ENCODE results near the gene CYB5R2. TPM values are rescaled to one million over a fixed set of nuclear protein-coding genes. Genes with fewer than 3 reads are reported as not detected.
A peak's percentile ranks its signal among the peaks of the same experiment; 100 is the strongest.

The CYB5R2 gene
- total RNA-seq, result 4.8 and 5.2 TPM in 2 replicates
- 1.7 TPM for total RNA-seq (2013)
- polyA plus RNA-seq, result 1.0 and 1.4 TPM in 2 replicates
- 1.5 and 2.6 TPM in 2 replicates for polyA minus RNA-seq

DNA sequence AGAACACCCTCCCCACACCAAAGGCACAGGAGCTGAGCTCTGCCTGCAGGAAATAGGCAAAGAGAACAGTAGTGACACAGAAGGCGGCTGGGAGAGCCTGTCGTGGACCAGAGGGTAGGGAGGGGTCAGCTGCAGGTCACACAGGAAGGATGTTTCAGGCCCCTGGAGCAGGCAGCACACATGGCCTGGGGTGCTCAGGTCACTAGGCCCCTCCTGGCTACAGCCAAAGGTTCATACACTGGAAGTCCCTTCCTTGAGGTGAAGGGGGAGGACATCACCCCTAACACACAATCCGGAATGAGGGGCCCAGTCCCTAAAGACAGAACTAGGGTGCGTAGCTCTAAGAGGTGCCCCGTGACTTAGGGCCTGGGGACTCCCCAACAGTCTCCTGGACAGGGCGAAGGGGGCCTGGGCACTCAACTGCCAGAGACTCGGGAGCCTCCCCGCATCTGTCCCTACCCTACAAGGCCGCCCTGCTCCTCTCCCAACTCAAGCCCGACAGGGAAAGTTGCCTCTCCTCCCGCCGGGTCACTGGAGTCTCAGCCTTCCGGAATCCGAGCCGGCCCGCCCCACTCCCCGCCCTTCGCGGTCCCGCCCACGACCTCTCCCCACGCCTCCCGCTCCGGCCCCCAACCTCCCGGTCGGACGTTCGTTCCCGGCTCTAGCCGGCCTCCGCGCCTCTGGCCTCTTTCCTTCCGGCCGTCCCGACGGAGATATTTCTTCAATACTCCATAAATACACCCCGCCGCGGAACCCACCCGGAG is at the start of gene CYB5R2:
Gene CYB5R2 (minus strand): TSS at position 541 of the 764 bp plus-strand sequence. CDS start 675 bp downstream, outside the sequence.
- no peak for TF ChIP-seq CTCF (IDR thresholded peaks at IDR 0.05)
- no peak for TF ChIP-seq EZH2 (IDR thresholded peaks at IDR 0.05; ENCODE audit: borderline replicate concordance, insufficient read depth, low read depth, low read length, poor library complexity, severe bottlenecking)
- H4K20me1 ChIP-seq (ENCODE audit: control insufficient read depth, insufficient read depth, low read length, poor library complexity, severe bottlenecking), result no peaks in the 10 kb centered on the region
- no peaks in the 10 kb centered on the region for H3K79me2 ChIP-seq (ENCODE audit: control insufficient read depth, insufficient read depth, low read length)
- 11% methylated on average over 40 of the region's 40 CpGs for WGBS (ENCODE audit: insufficient coverage)
- H3K36me3 ChIP-seq (replicated peaks in 1 of 2; ENCODE audit: control extremely low read depth in 1 of 2, control insufficient read depth in 1 of 2, extremely low read depth in 1 of 2, insufficient read depth in 2 of 2, low read length in 1 of 2), result no peaks in the 10 kb centered on the region
- H2AFZ ChIP-seq (ENCODE audit: insufficient read depth, low read depth, low read length, poor library complexity, severe bottlenecking), result peak within 1 kb of the TSS; percentile 73
- peak within 1 kb of the TSS; percentile 88 for H3K4me2 ChIP-seq (replicated peaks; ENCODE audit: low read depth, low read length, poor library complexity, severe bottlenecking)
- peaks cover 18 to 22% of the 10 kb centered on the region in 2 donors for H3K4me1 ChIP-seq (ENCODE audit: control insufficient read depth in 2 of 2, insufficient read depth in 2 of 2, low read length in 2 of 2)
- peaks cover 32% of the 10 kb centered on the region for H3K27me3 Mint-ChIP-seq
- peak within 1 kb of the TSS; percentile 77 for H3K27ac Mint-ChIP-seq
- peaks cover 1% of the 10 kb centered on the region for H3K9me3 Mint-ChIP-seq (ENCODE audit: insufficient read depth)
- ATAC-seq (ENCODE audit: low read depth) (peak; percentile 50), DNase-seq (no peak)
- peaks cover 0 to 36% (median 14%) of the 10 kb centered on the region in 4 experiments for H3K27me3 ChIP-seq (replicated peaks in 1 of 4; ENCODE audit: control extremely low read depth in 1 of 4, control insufficient read depth in 3 of 4, insufficient read depth in 4 of 4, low read length in 3 of 4)
- ChIA-PET CTCF (interaction anchor here (0.8 kb wide), 1 partner anchor 14 kb away, joined by 4 read pairs; no protein-coding TSS in a partner anchor), POLR2A (interaction anchor here (1.0 kb wide), 1 partner anchor 16 kb away, joined by 6 read pairs; no protein-coding TSS in a partner anchor)
- H3K4me1 Mint-ChIP-seq, result peaks cover 29% of the 10 kb centered on the region
- intact Hi-C loops (cut with micrococcal nuclease), result no loop called here
- peaks cover 0 to 5% (median 3%) of the 10 kb centered on the region in 3 donors for H3K9me3 ChIP-seq (ENCODE audit: control extremely low read depth in 1 of 3, control insufficient read depth in 2 of 3, insufficient read depth in 1 of 3, low read length in 2 of 3)
- peak within 1 kb of the TSS; percentile 93 for H3K4me3 Mint-ChIP-seq
- H3K4me3 ChIP-seq (ENCODE audit: control extremely low read depth in 1 of 5, extremely low read depth in 1 of 5, insufficient read depth in 1 of 5, low read depth in 2 of 5, low read length in 4 of 5), result peak within 1 kb of the TSS in 4 of 5 experiments; percentile 35 to 61 (median 54)
- no peak within 1 kb of the TSS for H3K27ac ChIP-seq (ENCODE audit: low read length in 2 of 2)
- H3K9ac ChIP-seq (ENCODE audit: low read length), result peak within 1 kb of the TSS; percentile 71

DNA sequence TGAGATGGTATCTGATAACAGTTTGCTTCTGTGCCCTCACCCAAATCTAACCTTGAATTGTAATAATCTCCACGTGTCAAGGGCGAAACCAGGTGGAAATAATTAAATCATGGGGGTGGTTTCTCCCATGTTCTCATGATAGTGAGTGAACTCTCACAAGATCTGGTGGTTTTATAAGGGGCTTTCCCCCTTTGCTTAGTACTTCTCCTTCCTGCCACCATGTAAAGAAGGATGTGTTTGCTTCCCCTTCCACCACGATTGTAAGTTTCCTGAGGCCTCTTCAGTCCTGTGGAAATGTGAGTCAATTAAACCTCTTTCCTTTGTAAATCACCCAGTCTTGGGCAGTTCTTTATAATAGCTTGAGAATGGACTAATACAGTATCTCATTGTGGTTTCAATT is 41.5 kb upstream of the CYB5R2 start:
- TF ChIP-seq CTCF (IDR thresholded peaks at IDR 0.05) (no peak), EZH2 (IDR thresholded peaks at IDR 0.05; ENCODE audit: borderline replicate concordance, insufficient read depth, low read depth, low read length, poor library complexity, severe bottlenecking) (no peak)

More for the DNA sequence above, 41.5 kb upstream of the CYB5R2 start:
- H3K4me2 ChIP-seq (replicated peaks; ENCODE audit: low read depth, low read length, poor library complexity, severe bottlenecking), result no peak overlapping the region
- no peaks in the 10 kb centered on the region for H3K27me3 ChIP-seq (replicated peaks in 1 of 4; ENCODE audit: control extremely low read depth in 1 of 4, control insufficient read depth in 3 of 4, insufficient read depth in 4 of 4, low read length in 3 of 4)
- ChIA-PET POLR2A (no interaction called here), CTCF (no interaction called here)
- no peak overlapping the region for H2AFZ ChIP-seq (ENCODE audit: insufficient read depth, low read depth, low read length, poor library complexity, severe bottlenecking)
- Mint-ChIP-seq H3K27me3 (peaks cover 22% of the 10 kb centered on the region), H3K4me3 (no peak overlapping the region), H3K9me3 (ENCODE audit: insufficient read depth) (peaks cover 8% of the 10 kb centered on the region), H3K4me1 (no peaks in the 10 kb centered on the region), H3K27ac (no peak overlapping the region)
- H3K79me2 ChIP-seq (ENCODE audit: control insufficient read depth, insufficient read depth, low read length), result no peaks in the 10 kb centered on the region
- H3K9me3 ChIP-seq (ENCODE audit: control extremely low read depth in 1 of 3, control insufficient read depth in 2 of 3, insufficient read depth in 1 of 3, low read length in 2 of 3), result peaks cover 0 to 3% (median 1%) of the 10 kb centered on the region in 3 donors
- intact Hi-C loops (cut with micrococcal nuclease), result no loop called here
- WGBS (ENCODE audit: insufficient coverage), result no CpG with 5 or more reads among the region's 3 CpGs
- ATAC-seq (ENCODE audit: low read depth) (no peak), DNase-seq (no peak)
- no peaks in the 10 kb centered on the region for H4K20me1 ChIP-seq (ENCODE audit: control insufficient read depth, insufficient read depth, low read length, poor library complexity, severe bottlenecking)
- no peak overlapping the region for H3K9ac ChIP-seq (ENCODE audit: low read length)
- H3K4me3 ChIP-seq (ENCODE audit: control extremely low read depth in 1 of 5, extremely low read depth in 1 of 5, insufficient read depth in 1 of 5, low read depth in 2 of 5, low read length in 4 of 5), result no peak overlapping the region
- no peaks in the 10 kb centered on the region for H3K4me1 ChIP-seq (ENCODE audit: control insufficient read depth in 2 of 2, insufficient read depth in 2 of 2, low read length in 2 of 2)
- H3K27ac ChIP-seq (ENCODE audit: low read length in 2 of 2), result no peak overlapping the region
- no peaks in the 10 kb centered on the region for H3K36me3 ChIP-seq (replicated peaks in 1 of 2; ENCODE audit: control extremely low read depth in 1 of 2, control insufficient read depth in 1 of 2, extremely low read depth in 1 of 2, insufficient read depth in 2 of 2, low read length in 1 of 2)
